Heart right ventricle (tissue), 16 donors: ENCODE data around the gene VSTM4. TPM values are rescaled to one million over a fixed set of nuclear protein-coding genes. Genes with fewer than 3 reads are reported as not detected.

Source experiments
- ATAC-seq, 8 donors: fragments of 200-7000 bp; cut with Tn5 transposase; one replicate each; pipeline ENCODE4 v1.9.1; 2020; ENCODE audit warnings: mild to moderate bottlenecking in 8 of 8, moderate library complexity in 8 of 8, moderate number of reproducible peaks in 1 of 8
- DNase-seq, 2 donors: peaks; one replicate each; pipeline ENCODE4 v3.0.0-alpha.2; 2020
- H3K27ac ChIP-seq, 10 donors: fragments of 200-600 bp; sonication (generic) in 2 of 10; one replicate each; pipeline versions ENCODE4 v1.5.0 to v1.8.0; 2020 to 2022; ENCODE audit warnings: mild to moderate bottlenecking in 3 of 10
- H3K27me3 ChIP-seq, 7 donors: fragments of 200-600 bp; one replicate each; pipeline ENCODE4 v1.8.0; 2021 to 2022; ENCODE audit warnings: mild to moderate bottlenecking in 2 of 7
- H3K36me3 ChIP-seq, 9 donors: fragments of 200-600 bp; sonication (generic) in 1 of 9; one replicate each; pipeline versions ENCODE4 v1.5.0 to v1.8.0; 2020 to 2022; ENCODE audit warnings: mild to moderate bottlenecking in 2 of 9
- H3K4me1 ChIP-seq, 9 donors: fragments of 200-600 bp; sonication (generic) in 1 of 9; one replicate each; pipeline versions ENCODE4 v1.5.0 to v1.8.0; 2020 to 2022; ENCODE audit warnings: mild to moderate bottlenecking in 4 of 9
- H3K4me3 ChIP-seq, 10 donors: fragments of 200-600 bp; sonication (generic) in 2 of 10; one replicate each; pipeline versions ENCODE4 v1.5.0 to v1.8.0; 2020 to 2022; ENCODE audit warnings: mild to moderate bottlenecking in 7 of 10, moderate library complexity in 2 of 10
- H3K9me3 ChIP-seq, 11 donors: fragments of 200-600 bp in 10 of 11; sonication (generic) in 2 of 11; one replicate each; pipeline versions ENCODE4 v1.5.0 to v1.8.0; 2013 to 2022; ENCODE audit warnings: mild to moderate bottlenecking in 2 of 11, control low read depth in 1 of 11, moderate library complexity in 1 of 11
- CTCF ChIP-seq, 9 donors: fragments of 200-600 bp; sonication (generic) in 2 of 9; IDR thresholded peaks; one replicate each; pipeline versions ENCODE4 v1.5.0 to v1.8.0; 2021 to 2022; ENCODE audit warnings: antibody characterized with exemption in 9 of 9, mild to moderate bottlenecking in 5 of 9, moderate library complexity in 1 of 9
- WGBS, 2 donors: extraction: QIAGEN DNeasy Blood & Tissue Kit; methylation state at CpG; one replicate each; pipeline ENCODE4 v1.1.7; 2013; ENCODE audit warnings: inconsistent platforms in 1 of 2; 5-methylcytosine and 5-hydroxymethylcytosine counted together
- intact Hi-C, 10 donors: fragments of 100-400 bp; cut with DNase I; formaldehyde crosslinking; loops; one replicate each; pipeline versions ENCODE4 v1.11.1 to v1.14.2; 2022
- polyA plus RNA-seq, 2 donors: library from polyadenylated mRNA; stranded (reverse); fragments of 200-250 nt; gene quantifications; one replicate each; pipeline ENCODE4 v1.2.3, GENCODE V29; 2013
- total RNA-seq, 10 donors: library from RNA; stranded (reverse); fragmentation: NEBNext Ultra II Directional in 3 of 10; extraction: Animal tissue kit (Norgen Biotek cat#: 25700) in 3 of 10; gene quantifications; one replicate each; pipeline versions ENCODE4 v1.2.1 to v1.2.4, GENCODE V29; 2021 to 2023
- donor health status: Arrhythmogenic right ventricular cardiomyopathy.
- donor health status: ischemic (EF 13 %, LVEDD 7.1; RV severe dilation, severe dysfunction).
- donor health status: healthy with polysubstance abuse.
- donor health status: DM: no; HTN: yes; CAD: no.
- donor health status: DM: no; HTN: no; CAD: no.
- donor health status: ischemic (EF 25% LVEDD 6.9; RV normal size, moderate dysfunction).
- donor health status: ischemic (EF 25% LVEDD 5.7; RV mildly dilated, moderate dysfunction).
- donor health status: healthy.
- donor health status: DM: yes; HTN: yes; CAD: no.
- donor health status: Ischemic cardiomyopathy.
- donor health status: ischemic (EF 35%, LVEDD 5.7; RV mildly dilated, moderate dysfunction).
- donor health status: nonischemic (EF 11% LVEDD 7.7; RV severe dilation, severe dysfunction).
- donor health status: DM: yes; HTN: yes; CAD: no.
- donor health status: PGD.
- donor health status: ischemic (EF 29% LVEDD 5.4; RV normal size, mild dysfunction).
- donor health status: nonischemic (EF 23%, LVEDD 6.1; RV moderate dilation, normal function).

VSTM4 gene
- total and polyA plus RNA-seq, 12 donors, result 5.0 to 26.7 (median 16.3) TPM

- intact Hi-C loops, result loop anchor here (2.0 to 10.0 kb wide), 9 partner anchors 158 to 605 kb away; no protein-coding TSS in a partner anchor
- 92 to 94% methylated on average over 5 of the region's 5 CpGs for WGBS, 2 donors
- peaks cover 0 to 14% (median 6%) of the 10 kb centered on the region in 9 donors for H3K4me1 ChIP-seq
- DNase-seq (no peak), ATAC-seq (no peak)
- H3K9me3 ChIP-seq, result no peaks in the 10 kb centered on the region
- H3K27ac ChIP-seq, result no peak overlapping the region
- H3K4me3 ChIP-seq, result no peak overlapping the region
- no peaks in the 10 kb centered on the region for H3K27me3 ChIP-seq
- TF ChIP-seq CTCF (IDR thresholded peaks at IDR 0.05), result no peak
- peaks cover 0 to 61% (median 0%) of the 10 kb centered on the region in 9 donors for H3K36me3 ChIP-seq
These were observed 44.8 kb upstream of the VSTM4 start for GRCh38 chr10:49160110-49160509.

GRCh38 chr10:49158915-49159314, 43.6 kb upstream of the VSTM4 start:
- no peak for TF ChIP-seq CTCF (IDR thresholded peaks at IDR 0.05)
- intact Hi-C loops, result no loop called here

GRCh38 chr10:49158404-49158803, 43.1 kb upstream of the VSTM4 start:
- WGBS, 2 donors, result 81 to 86% methylated on average over 7 of the region's 7 CpGs
- Histone ChIP-seq H3K9me3 (no peaks in the 10 kb centered on the region), H3K27me3 (no peaks in the 10 kb centered on the region), H3K4me1 (peaks cover 0 to 10% (median 6%) of the 10 kb centered on the region in 9 donors), H3K36me3 (peaks cover 0 to 63% (median 0%) of the 10 kb centered on the region in 9 donors), H3K27ac (no peak overlapping the region), H3K4me3 (no peak overlapping the region)
- no peak for DNase-seq
- TF ChIP-seq CTCF (IDR thresholded peaks at IDR 0.05), result no peak
- no peak for ATAC-seq
- intact Hi-C loops, result no loop called here

More at GRCh38 chr10:49158915-49159314, 43.6 kb upstream of the VSTM4 start:
- H3K36me3 ChIP-seq, result peaks cover 0 to 63% (median 0%) of the 10 kb centered on the region in 9 donors
- DNase-seq (no peak), ATAC-seq (no peak)
- H3K27ac ChIP-seq, result no peak overlapping the region
- peaks cover 0 to 10% (median 6%) of the 10 kb centered on the region in 9 donors for H3K4me1 ChIP-seq
- no peaks in the 10 kb centered on the region for H3K9me3 ChIP-seq
- 62 to 68% methylated on average over 3 of the region's 3 CpGs for WGBS, 2 donors
- no peaks in the 10 kb centered on the region for H3K27me3 ChIP-seq
- no peak overlapping the region for H3K4me3 ChIP-seq

- no peaks in the 10 kb centered on the region for H3K27me3 ChIP-seq
- intact Hi-C loops, result no loop called here
- no peak overlapping the region for H3K4me3 ChIP-seq
- WGBS, 2 donors, result 92 to 94% methylated on average over 3 of the region's 3 CpGs
- DNase-seq (no peak), ATAC-seq (no peak)
- TF ChIP-seq CTCF (IDR thresholded peaks at IDR 0.05), result no peak
- H3K9me3 ChIP-seq, result no peaks in the 10 kb centered on the region
- H3K27ac ChIP-seq, result no peak overlapping the region
- H3K36me3 ChIP-seq, result peaks cover 0 to 57% (median 0%) of the 10 kb centered on the region in 9 donors
- H3K4me1 ChIP-seq, result peaks cover 0 to 10% (median 6%) of the 10 kb centered on the region in 9 donors
These were observed 41.9 kb upstream of the VSTM4 start for GRCh38 chr10:49157229-49157628.
